SU-DHL-6 (cell line): ENCODE data around the gene HIPK4.

ENCODE experiments used
- H2AFZ ChIP-seq: fragments of 200-600 bp; sonication (generic); 2 replicates; pipeline ENCODE4 v1.6.1; 2014; ENCODE audit warnings: low read depth, mild to moderate bottlenecking, moderate library complexity, mixed read lengths, antibody characterized with exemption, low read length; ENCODE audit not compliant: severe bottlenecking
- H3F3A ChIP-seq: fragments of 200-600 bp; shearing (Covaris generic); 2 replicates; pipeline ENCODE4 v1.6.0; 2016; ENCODE audit warnings: antibody characterized with exemption, mild to moderate bottlenecking; ENCODE audit not compliant: insufficient read depth
- H3K27ac ChIP-seq: fragments of 200-600 bp; sonication (generic); 2 replicates; pipeline ENCODE4 v1.5.1; 2016; ENCODE audit warnings: low read depth, mild to moderate bottlenecking, low read length, moderate library complexity, mixed read lengths
- H3K27me3 ChIP-seq: fragments of 200-600 bp; sonication (generic), shearing (Covaris generic); 2 replicates; pipeline ENCODE4 v1.6.0; 2014; ENCODE audit warnings: mild to moderate bottlenecking, low read length
- H3K36me3 ChIP-seq: fragments of 200-600 bp; sonication (generic); 2 replicates; pipeline ENCODE4 v1.6.1; 2014; ENCODE audit warnings: mild to moderate bottlenecking, low read length, mixed read lengths
- H3K4me2 ChIP-seq: fragments of 300-600, 200-600 bp; shearing (Covaris generic), sonication (generic); 2 replicates; pipeline ENCODE4 v1.6.0; 2014; ENCODE audit warnings: low read length, low read depth, mild to moderate bottlenecking; ENCODE audit not compliant: poor library complexity, severe bottlenecking
- H3K4me3 ChIP-seq: fragments of 200-600 bp; sonication (generic); 2 replicates; pipeline ENCODE4 v1.5.1; 2014; ENCODE audit warnings: antibody characterized with exemption, low read length, mild to moderate bottlenecking, mixed read lengths; ENCODE audit not compliant: insufficient read depth, poor library complexity, severe bottlenecking
- H3K79me2 ChIP-seq: fragments of 200-600 bp; sonication (generic); 2 replicates; pipeline ENCODE4 v1.6.1; 2014; ENCODE audit warnings: mild to moderate bottlenecking, low read length, moderate library complexity; ENCODE audit not compliant: insufficient read depth
- H3K9ac ChIP-seq: fragments of 200-600 bp; sonication (generic); 2 replicates; pipeline ENCODE4 v1.7.0; 2014; ENCODE audit warnings: mild to moderate bottlenecking, low read length
- H3K9me2 ChIP-seq: fragments of 200-600 bp; sonication (generic); replicated peaks from 2 replicates; pipeline ENCODE4 v1.6.1; 2014; ENCODE audit warnings: low read length; ENCODE audit not compliant: insufficient read depth
- H3K9me3 ChIP-seq: fragments of 200-600 bp; sonication (generic); 2 replicates; pipeline ENCODE4 v1.6.1; 2014; ENCODE audit warnings: low read length, mixed read lengths; ENCODE audit not compliant: insufficient read depth
- H4K20me1 ChIP-seq: fragments of 200-600 bp; sonication (generic); 2 replicates; pipeline ENCODE4 v1.6.1; 2014; ENCODE audit warnings: low read depth, mild to moderate bottlenecking, antibody characterized with exemption, low read length, moderate library complexity, mixed read lengths
- EZH2phosphoT487 ChIP-seq: fragments of 200-600 bp; sonication (generic), shearing (Covaris generic); conservative IDR thresholded peaks from 2 replicates; pipeline ENCODE4 v1.6.1; 2018; ENCODE audit warnings: mild to moderate bottlenecking, antibody characterized with exemption, low read length, moderate library complexity, mixed read lengths
- TF ChIP-seq, protein P1 (sequence below): fragments of 200-600 bp; sonication (generic); IDR thresholded peaks from one replicate; pipeline ENCODE4 v1.5.1; 2017; ENCODE audit warnings: antibody characterized with exemption, mild to moderate bottlenecking, low read length, moderate library complexity; ENCODE audit not compliant: insufficient read depth, poor library complexity, severe bottlenecking

Gene HIPK4

DNA sequence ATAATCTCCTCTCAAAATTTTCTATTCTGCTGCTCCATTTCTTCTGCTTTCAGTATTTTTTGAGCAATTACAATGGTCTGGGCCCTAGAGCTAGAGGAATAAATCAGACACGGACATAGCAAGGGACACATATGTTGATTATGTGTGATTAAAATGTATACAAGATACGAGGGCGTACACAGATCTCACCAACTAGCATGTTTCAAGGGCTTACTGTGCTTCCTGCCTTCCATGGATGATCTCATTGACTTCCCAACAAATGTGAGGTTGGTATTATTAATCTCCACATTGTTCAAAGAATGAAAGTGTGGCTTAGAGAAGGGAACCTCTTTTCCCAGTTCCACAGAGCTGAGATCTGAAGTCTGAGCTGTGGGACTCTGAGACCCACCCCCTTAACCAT is 32.3 kb downstream of the HIPK4 start:
- no peak for TF ChIP-seq EZH2phosphoT487
- TF ChIP-seq, protein P1, sequence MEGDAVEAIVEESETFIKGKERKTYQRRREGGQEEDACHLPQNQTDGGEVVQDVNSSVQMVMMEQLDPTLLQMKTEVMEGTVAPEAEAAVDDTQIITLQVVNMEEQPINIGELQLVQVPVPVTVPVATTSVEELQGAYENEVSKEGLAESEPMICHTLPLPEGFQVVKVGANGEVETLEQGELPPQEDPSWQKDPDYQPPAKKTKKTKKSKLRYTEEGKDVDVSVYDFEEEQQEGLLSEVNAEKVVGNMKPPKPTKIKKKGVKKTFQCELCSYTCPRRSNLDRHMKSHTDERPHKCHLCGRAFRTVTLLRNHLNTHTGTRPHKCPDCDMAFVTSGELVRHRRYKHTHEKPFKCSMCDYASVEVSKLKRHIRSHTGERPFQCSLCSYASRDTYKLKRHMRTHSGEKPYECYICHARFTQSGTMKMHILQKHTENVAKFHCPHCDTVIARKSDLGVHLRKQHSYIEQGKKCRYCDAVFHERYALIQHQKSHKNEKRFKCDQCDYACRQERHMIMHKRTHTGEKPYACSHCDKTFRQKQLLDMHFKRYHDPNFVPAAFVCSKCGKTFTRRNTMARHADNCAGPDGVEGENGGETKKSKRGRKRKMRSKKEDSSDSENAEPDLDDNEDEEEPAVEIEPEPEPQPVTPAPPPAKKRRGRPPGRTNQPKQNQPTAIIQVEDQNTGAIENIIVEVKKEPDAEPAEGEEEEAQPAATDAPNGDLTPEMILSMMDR = no peak
- no peaks in the 10 kb centered on the region for H3K36me3 ChIP-seq
- H3K27me3 ChIP-seq = no peaks in the 10 kb centered on the region
- no peaks in the 10 kb centered on the region for H3K9me2 ChIP-seq
- no peak overlapping the region for H3K4me2 ChIP-seq
- no peak overlapping the region for H2AFZ ChIP-seq
- no peaks in the 10 kb centered on the region for H3K9me3 ChIP-seq
- H3F3A ChIP-seq = no peaks in the 10 kb centered on the region
- no peak overlapping the region for H3K4me3 ChIP-seq
- H4K20me1 ChIP-seq = no peaks in the 10 kb centered on the region
- H3K9ac ChIP-seq = no peak overlapping the region
- H3K27ac ChIP-seq = no peak overlapping the region
- no peaks in the 10 kb centered on the region for H3K79me2 ChIP-seq

DNA sequence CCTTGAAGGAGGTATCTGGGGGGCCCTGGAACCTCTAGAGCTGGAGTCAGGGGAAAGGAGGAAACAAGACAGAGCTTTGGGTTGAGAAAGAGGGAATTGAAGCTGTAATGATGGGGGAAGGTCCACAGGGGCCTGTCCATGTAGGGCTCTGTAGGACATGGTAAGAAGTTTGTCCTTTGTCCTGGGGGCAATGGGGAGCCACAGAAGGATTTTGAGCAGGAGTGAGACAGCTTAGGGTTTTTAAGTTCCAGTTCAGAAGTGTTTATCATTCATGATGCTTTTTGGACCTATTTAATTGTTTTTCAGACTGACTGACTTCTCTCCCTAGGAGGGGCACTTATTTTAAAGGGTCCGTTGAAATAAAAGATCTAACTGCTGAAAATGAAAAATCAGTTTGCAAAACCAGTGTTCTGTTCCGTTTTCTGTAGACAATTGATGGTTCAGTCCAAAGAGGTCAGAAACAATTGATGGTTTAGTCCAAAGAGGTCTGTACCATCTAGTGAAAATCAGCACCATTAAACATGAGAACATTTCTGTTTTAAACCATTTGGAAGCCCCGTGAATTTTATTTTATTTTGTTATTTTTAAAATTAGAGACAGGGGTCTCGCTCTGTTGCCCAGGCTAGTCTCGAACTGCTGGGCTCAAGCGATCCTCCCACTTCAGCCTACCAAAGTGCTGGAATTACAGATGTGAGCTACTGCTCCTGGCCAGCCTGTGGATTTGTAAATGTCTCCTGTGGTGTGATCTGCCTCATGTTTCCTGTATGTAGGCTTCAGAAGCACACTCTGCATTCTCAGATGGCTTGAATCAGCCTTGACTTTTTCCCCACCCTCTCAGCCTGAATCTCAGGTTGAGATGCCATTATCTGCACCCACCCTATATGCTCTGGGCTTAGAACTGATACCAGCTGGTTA is 33.0 kb downstream of the HIPK4 start:
- H3K27me3 ChIP-seq = no peaks in the 10 kb centered on the region
- H3F3A ChIP-seq = no peaks in the 10 kb centered on the region
- no peaks in the 10 kb centered on the region for H4K20me1 ChIP-seq
- no peaks in the 10 kb centered on the region for H3K36me3 ChIP-seq
- no peak overlapping the region for H3K9ac ChIP-seq
- H3K79me2 ChIP-seq = no peaks in the 10 kb centered on the region
- no peak for TF ChIP-seq EZH2phosphoT487
- TF ChIP-seq, protein P1 = no peak
- H3K27ac ChIP-seq = no peak overlapping the region
- no peak overlapping the region for H3K4me2 ChIP-seq
- H2AFZ ChIP-seq = no peak overlapping the region
- no peaks in the 10 kb centered on the region for H3K9me3 ChIP-seq
- no peaks in the 10 kb centered on the region for H3K9me2 ChIP-seq
- H3K4me3 ChIP-seq = no peak overlapping the region

DNA sequence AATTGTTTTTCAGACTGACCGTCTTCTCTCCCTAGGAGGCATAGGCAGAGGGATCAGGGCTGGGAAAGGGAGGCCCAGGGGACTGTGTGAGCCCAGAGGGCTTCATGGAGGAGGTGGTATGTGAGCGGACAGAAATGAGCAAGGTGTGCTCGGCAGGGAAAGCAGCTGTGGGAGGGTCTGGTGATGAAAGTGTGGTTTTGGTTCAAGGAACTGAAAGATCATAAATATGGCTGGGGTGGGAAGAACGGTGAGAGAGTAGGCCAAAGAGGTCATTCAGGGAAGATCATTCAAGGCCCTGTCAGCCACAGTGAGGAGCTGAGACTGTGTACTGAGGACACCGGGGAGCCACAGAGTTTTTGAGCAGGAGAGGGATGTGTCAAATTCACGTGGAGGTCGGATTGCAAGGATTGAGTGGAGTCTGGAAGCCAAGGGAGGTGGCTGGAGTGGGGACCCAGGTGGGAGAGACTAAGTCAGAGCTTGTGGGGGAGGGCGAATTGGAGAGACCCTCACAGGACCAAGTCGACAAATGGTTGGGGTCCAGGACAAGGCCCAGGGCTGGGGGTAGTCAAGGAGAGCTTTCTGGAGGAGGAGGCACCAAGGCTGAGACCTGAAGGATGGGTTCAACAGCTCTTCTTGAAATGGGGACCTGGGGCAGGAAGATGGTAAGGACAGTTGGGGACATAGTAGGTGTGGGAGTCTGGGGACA is 33.9 kb downstream of the HIPK4 start:
- H3K4me2 ChIP-seq = no peak overlapping the region
- no peaks in the 10 kb centered on the region for H3K27me3 ChIP-seq
- H3K9me2 ChIP-seq = no peaks in the 10 kb centered on the region
- H2AFZ ChIP-seq = no peak overlapping the region
- H3K27ac ChIP-seq = no peak overlapping the region
- H3K79me2 ChIP-seq = no peaks in the 10 kb centered on the region
- no peaks in the 10 kb centered on the region for H3K36me3 ChIP-seq
- H3K9me3 ChIP-seq = no peaks in the 10 kb centered on the region
- H4K20me1 ChIP-seq = no peaks in the 10 kb centered on the region
- TF ChIP-seq, protein P1 = no peak
- no peak for TF ChIP-seq EZH2phosphoT487
- H3K4me3 ChIP-seq = no peak overlapping the region
- no peak overlapping the region for H3K9ac ChIP-seq
- H3F3A ChIP-seq = no peaks in the 10 kb centered on the region
